Liver (tissue), 9 donors: ENCODE measurements around the gene RPTOR. TPM values are rescaled to one million over a fixed set of nuclear protein-coding genes. Genes with fewer than 3 reads are reported as not detected.

Experiments
- DNase-seq: peaks from one replicate; pipeline ENCODE4 v3.0.0-alpha.2; 2017; ENCODE audit warnings: low spot score
- H3K27ac ChIP-seq, 2 donors: one replicate each; pipeline ENCODE4 v1.7.0; 2013; ENCODE audit warnings: inconsistent platforms in 2 of 2, low read length in 2 of 2, control low read depth in 1 of 2, low read depth in 1 of 2, mild to moderate bottlenecking in 1 of 2
- H3K27me3 ChIP-seq, 4 donors: one replicate each; pipeline versions ENCODE4 v1.6.1 to v1.7.0; 2013; ENCODE audit warnings: low read length in 3 of 4, inconsistent platforms in 1 of 4, mild to moderate bottlenecking in 1 of 4, moderate library complexity in 1 of 4; ENCODE audit not compliant: control insufficient read depth in 4 of 4, insufficient read depth in 4 of 4
- H3K36me3 ChIP-seq, 4 donors: one replicate each; pipeline versions ENCODE4 v1.6.1 to v1.7.0; 2013; ENCODE audit warnings: low read length in 3 of 4, mild to moderate bottlenecking in 3 of 4, low read depth in 1 of 4, moderate library complexity in 1 of 4; ENCODE audit not compliant: control insufficient read depth in 4 of 4, insufficient read depth in 3 of 4
- H3K4me1 ChIP-seq, 4 donors: one replicate each; pipeline versions ENCODE4 v1.6.1 to v1.7.0; 2013; ENCODE audit warnings: low read length in 3 of 4, mild to moderate bottlenecking in 3 of 4, moderate library complexity in 1 of 4; ENCODE audit not compliant: control insufficient read depth in 4 of 4, insufficient read depth in 4 of 4
- H3K4me3 ChIP-seq, 3 donors: one replicate each; pipeline versions ENCODE4 v1.6.1 to v1.7.0; 2013; ENCODE audit warnings: low read length in 3 of 3, control low read depth in 1 of 3, low read depth in 1 of 3, mild to moderate bottlenecking in 1 of 3
- H3K9ac ChIP-seq, 2 donors: one replicate each; pipeline ENCODE4 v1.7.0; 2013; ENCODE audit warnings: low read length in 2 of 2, mild to moderate bottlenecking in 2 of 2, moderate library complexity in 2 of 2, control low read depth in 1 of 2, low read depth in 1 of 2
- H3K9me3 ChIP-seq, 4 donors: one replicate each; pipeline versions ENCODE4 v1.6.1 to v1.7.0; 2013; ENCODE audit warnings: low read length in 3 of 4; ENCODE audit not compliant: control insufficient read depth in 4 of 4
- EGR1 ChIP-seq, 2 donors: IDR thresholded peaks; 2 replicates each; pipeline ENCODE4 v1.6.1; 2016 to 2018; ENCODE audit warnings: antibody characterized with exemption in 2 of 2, low read depth in 2 of 2
- FOXA1 ChIP-seq: IDR thresholded peaks from 2 replicates; pipeline ENCODE4 v1.6.1; 2016; ENCODE audit warnings: antibody characterized with exemption
- FOXA2 ChIP-seq: IDR thresholded peaks from 2 replicates; pipeline ENCODE4 v1.6.1; 2016; ENCODE audit warnings: antibody characterized with exemption
- GABPA ChIP-seq, 2 donors: IDR thresholded peaks in 1 of 2; conservative IDR thresholded peaks in 1 of 2; 2 replicates each; pipeline ENCODE4 v1.6.1; 2016; ENCODE audit warnings: antibody characterized with exemption in 2 of 2, mild to moderate bottlenecking in 1 of 2, moderate library complexity in 1 of 2
- HNF4G ChIP-seq: IDR thresholded peaks from 2 replicates; pipeline ENCODE4 v1.6.1; 2016; ENCODE audit warnings: antibody characterized with exemption
- JUND ChIP-seq, 2 donors: IDR thresholded peaks; 2 replicates each; pipeline ENCODE4 v1.6.1; 2016; ENCODE audit warnings: antibody characterized with exemption in 2 of 2
- RXRA ChIP-seq, 2 donors: IDR thresholded peaks; 2 replicates each; pipeline ENCODE4 v1.6.1; 2017 to 2018; ENCODE audit warnings: antibody characterized with exemption in 2 of 2, mild to moderate bottlenecking in 1 of 2
- WGBS: extraction: QIAGEN DNeasy Blood & Tissue Kit; methylation state at CpG from one replicate; pipeline ENCODE4 v1.1.7; 2013; 5-methylcytosine and 5-hydroxymethylcytosine counted together
- polyA plus RNA-seq, 2 donors: library from polyadenylated mRNA; stranded (reverse) in 1 of 2; unstranded in 1 of 2; fragments of 200-250 nt in 1 of 2; fragments of >200 nt in 1 of 2; fragmentation: Nextera tagmentation in 1 of 2; extraction: Ambion mirVana in 1 of 2; gene quantifications; one replicate each; pipeline versions ENCODE4 v1.2.1 to v1.2.3, GENCODE V29; 2013 to 2015
- total RNA-seq, 2 donors: library from RNA; depleted of rRNA; stranded (reverse); fragments of >200 nt; gene quantifications; one replicate each; pipeline ENCODE4 v1.2.3, GENCODE V29; 2014
- TF ChIP-seq, protein P1 (sequence below): IDR thresholded peaks from 2 replicates; pipeline ENCODE4 v1.6.1; 2016; ENCODE audit warnings: antibody characterized with exemption
- TF ChIP-seq, protein P2 (sequence below): IDR thresholded peaks from 2 replicates; pipeline ENCODE4 v1.6.1; 2016; ENCODE audit warnings: antibody characterized with exemption
- TF ChIP-seq, protein P3 (sequence below): IDR thresholded peaks from 2 replicates; pipeline ENCODE4 v1.6.1; 2016; ENCODE audit warnings: antibody characterized with exemption, mild to moderate bottlenecking
- donor health status: healthy.
- donor health status: healthy.
- donor health status: healthy.
- donor health status: healthy.
- donor health status: healthy.

The RPTOR gene
- total and polyA plus RNA-seq, 4 donors, result 4.8 to 25.4 (median 11.6) TPM

DNA sequence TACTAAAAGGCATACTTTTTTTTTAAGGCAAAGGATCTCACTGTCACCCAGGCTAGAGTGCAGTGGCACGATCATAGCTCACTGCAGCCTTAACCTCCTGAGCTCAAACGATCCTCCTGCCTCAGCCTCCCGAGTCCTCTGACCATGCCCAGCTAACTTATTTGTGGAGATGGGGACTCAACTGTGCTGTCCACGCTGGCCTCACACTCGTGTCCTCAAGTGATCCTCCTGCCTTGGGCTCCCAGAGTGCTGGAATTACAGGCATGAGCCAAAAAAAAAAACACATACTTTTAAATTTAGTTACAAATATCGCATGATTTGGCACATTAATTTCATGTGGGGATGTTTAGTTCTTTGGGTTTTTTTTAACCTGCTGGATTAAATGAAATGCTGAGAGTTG, 239.3 kb downstream of the RPTOR start:
- no peak for DNase-seq
- Histone ChIP-seq H3K27ac (no peak overlapping the region), H3K9me3 (no peaks in the 10 kb centered on the region), H3K36me3 (peaks cover 0 to 5% (median under 1%) of the 10 kb centered on the region in 4 donors), H3K9ac (no peak overlapping the region), H3K27me3 (no peaks in the 10 kb centered on the region), H3K4me3 (no peak overlapping the region), H3K4me1 (peaks cover 0 to 3% (median 0%) of the 10 kb centered on the region in 4 donors)
- TF ChIP-seq FOXA2 (no peak), HNF4G (no peak)
- TF ChIP-seq, protein P1, sequence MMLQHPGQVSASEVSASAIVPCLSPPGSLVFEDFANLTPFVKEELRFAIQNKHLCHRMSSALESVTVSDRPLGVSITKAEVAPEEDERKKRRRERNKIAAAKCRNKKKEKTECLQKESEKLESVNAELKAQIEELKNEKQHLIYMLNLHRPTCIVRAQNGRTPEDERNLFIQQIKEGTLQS, result no peak
- WGBS, result 86% methylated on average over 6 of the region's 6 CpGs

DNA sequence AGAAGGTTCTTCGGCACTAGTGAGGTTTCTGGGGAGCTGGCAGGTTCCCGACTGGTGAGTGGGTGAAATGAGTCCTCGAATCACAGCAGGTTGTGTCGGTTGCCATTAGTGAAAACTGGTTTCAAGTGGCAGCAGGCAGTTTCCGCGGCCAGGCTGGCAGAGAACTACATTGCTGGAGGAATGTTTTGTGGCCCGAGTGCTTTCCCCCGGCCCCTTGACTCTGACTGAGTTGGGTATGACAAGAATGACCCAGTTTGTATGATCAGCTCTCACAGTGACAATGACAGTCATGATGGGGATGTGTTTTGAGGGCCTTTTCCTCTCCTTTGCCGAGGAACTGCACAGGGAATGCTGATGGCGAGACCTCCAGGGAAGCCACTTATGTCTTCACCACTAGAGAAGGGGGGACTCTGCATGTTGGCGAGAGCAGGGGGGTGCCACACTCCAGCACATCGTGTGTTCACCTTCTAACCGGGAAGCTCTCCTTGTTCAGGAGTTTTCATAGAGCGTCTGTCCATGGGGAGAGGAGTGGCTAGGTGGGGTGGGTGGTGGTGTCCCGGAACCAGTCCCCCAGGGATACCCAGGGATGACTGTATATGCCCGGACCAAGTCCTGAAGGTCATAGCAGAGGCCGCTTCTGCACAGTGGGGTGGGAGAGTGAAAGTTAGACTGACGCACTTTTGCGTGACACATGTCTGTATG, 241.0 kb downstream of the RPTOR start:
- Histone ChIP-seq H3K4me1 (peaks cover 2 to 5% (median 3%) of the 10 kb centered on the region in 4 donors), H3K9me3 (no peaks in the 10 kb centered on the region), H3K4me3 (no peak overlapping the region), H3K36me3 (no peaks in the 10 kb centered on the region), H3K27ac (no peak overlapping the region), H3K27me3 (no peaks in the 10 kb centered on the region), H3K9ac (no peak overlapping the region)
- no peak for DNase-seq
- WGBS, result 96% methylated on average over 19 of the region's 19 CpGs
- TF ChIP-seq HNF4G, result no peak
- no peak for TF ChIP-seq RXRA (IDR thresholded peaks at IDR 0.05)
- no peak for TF ChIP-seq EGR1 (IDR thresholded peaks at IDR 0.05; ENCODE audit: low read depth in 2 of 2)
- TF ChIP-seq GABPA (IDR thresholded peaks at IDR 0.05 in 1 of 2, conservative IDR thresholded peaks at IDR 0.05 in 1 of 2), result no peak
- no peak for TF ChIP-seq JUND (IDR thresholded peaks at IDR 0.05)
- TF ChIP-seq, protein P2, sequence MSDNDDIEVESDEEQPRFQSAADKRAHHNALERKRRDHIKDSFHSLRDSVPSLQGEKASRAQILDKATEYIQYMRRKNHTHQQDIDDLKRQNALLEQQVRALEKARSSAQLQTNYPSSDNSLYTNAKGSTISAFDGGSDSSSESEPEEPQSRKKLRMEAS, result no peak
- TF ChIP-seq, protein P3, sequence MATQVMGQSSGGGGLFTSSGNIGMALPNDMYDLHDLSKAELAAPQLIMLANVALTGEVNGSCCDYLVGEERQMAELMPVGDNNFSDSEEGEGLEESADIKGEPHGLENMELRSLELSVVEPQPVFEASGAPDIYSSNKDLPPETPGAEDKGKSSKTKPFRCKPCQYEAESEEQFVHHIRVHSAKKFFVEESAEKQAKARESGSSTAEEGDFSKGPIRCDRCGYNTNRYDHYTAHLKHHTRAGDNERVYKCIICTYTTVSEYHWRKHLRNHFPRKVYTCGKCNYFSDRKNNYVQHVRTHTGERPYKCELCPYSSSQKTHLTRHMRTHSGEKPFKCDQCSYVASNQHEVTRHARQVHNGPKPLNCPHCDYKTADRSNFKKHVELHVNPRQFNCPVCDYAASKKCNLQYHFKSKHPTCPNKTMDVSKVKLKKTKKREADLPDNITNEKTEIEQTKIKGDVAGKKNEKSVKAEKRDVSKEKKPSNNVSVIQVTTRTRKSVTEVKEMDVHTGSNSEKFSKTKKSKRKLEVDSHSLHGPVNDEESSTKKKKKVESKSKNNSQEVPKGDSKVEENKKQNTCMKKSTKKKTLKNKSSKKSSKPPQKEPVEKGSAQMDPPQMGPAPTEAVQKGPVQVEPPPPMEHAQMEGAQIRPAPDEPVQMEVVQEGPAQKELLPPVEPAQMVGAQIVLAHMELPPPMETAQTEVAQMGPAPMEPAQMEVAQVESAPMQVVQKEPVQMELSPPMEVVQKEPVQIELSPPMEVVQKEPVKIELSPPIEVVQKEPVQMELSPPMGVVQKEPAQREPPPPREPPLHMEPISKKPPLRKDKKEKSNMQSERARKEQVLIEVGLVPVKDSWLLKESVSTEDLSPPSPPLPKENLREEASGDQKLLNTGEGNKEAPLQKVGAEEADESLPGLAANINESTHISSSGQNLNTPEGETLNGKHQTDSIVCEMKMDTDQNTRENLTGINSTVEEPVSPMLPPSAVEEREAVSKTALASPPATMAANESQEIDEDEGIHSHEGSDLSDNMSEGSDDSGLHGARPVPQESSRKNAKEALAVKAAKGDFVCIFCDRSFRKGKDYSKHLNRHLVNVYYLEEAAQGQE, result no peak
- TF ChIP-seq FOXA2, result no peak
- TF ChIP-seq, protein P1, result no peak

DNA sequence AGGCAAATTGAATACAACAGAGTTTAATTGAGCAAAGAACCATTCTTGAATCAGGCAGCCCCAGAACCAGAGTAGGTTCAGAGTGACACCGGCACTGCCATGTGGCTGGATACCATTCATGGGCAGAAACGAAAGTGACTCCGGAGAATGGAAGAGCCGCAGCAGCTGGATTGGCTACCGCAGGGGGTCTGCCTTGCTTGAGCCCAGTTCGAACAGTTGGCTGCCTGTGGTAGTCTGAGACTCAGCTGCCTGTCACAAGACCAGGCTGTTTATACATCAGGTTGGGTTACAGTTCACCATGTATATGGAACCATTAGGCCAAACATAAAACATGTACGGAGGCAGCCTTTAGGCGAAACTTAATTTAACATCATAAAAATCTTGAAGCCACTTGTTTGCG, 241.8 kb downstream of the RPTOR start:
- Histone ChIP-seq H3K4me3 (no peak overlapping the region), H3K4me1 (peaks cover 0 to 5% (median 2%) of the 10 kb centered on the region in 4 donors), H3K9ac (no peak overlapping the region), H3K27ac (no peak overlapping the region), H3K36me3 (no peaks in the 10 kb centered on the region), H3K9me3 (no peaks in the 10 kb centered on the region), H3K27me3 (no peaks in the 10 kb centered on the region)
- 97% methylated on average over 9 of the region's 9 CpGs for WGBS
- TF ChIP-seq, protein P2, result no peak
- TF ChIP-seq RXRA (IDR thresholded peaks at IDR 0.05), result no peak
- TF ChIP-seq FOXA1, result no peak
- no peak for DNase-seq
